Neutrophil (primary cell): ENCODE results near the gene LRRC63.

ENCODE experiments used
- H3K27ac ChIP-seq: fragments of 200-600 bp; sonication (generic); 2 replicates; pipeline ENCODE4 v1.5.1; 2016; ENCODE audit warnings: mild to moderate bottlenecking, moderate library complexity
- H3K27me3 ChIP-seq: fragments of 200-600 bp; sonication (generic); 2 replicates; pipeline ENCODE4 v1.6.0; 2016; ENCODE audit warnings: mild to moderate bottlenecking
- H3K36me3 ChIP-seq: fragments of 200-600 bp; sonication (generic); 2 replicates; pipeline ENCODE4 v1.5.1; 2017
- H3K4me1 ChIP-seq, 2 experiments: fragments of 200-600 bp in 1 of 2; sonication (generic) in 1 of 2; 1 replicate in 1 of 2; 2 replicates in 1 of 2; pipeline versions ENCODE4 v1.5.1 to v1.6.1; 2013 to 2016; ENCODE audit warnings: low read depth in 1 of 2, low read length in 1 of 2, mild to moderate bottlenecking in 1 of 2, moderate library complexity in 1 of 2; ENCODE audit not compliant: control insufficient read depth in 1 of 2, insufficient read depth in 1 of 2
- H3K4me3 ChIP-seq, 2 experiments: fragments of 200-600 bp in 1 of 2; sonication (generic) in 1 of 2; 1 replicate in 1 of 2; 2 replicates in 1 of 2; pipeline ENCODE4 v1.5.1; 2013 to 2016; ENCODE audit warnings: low read depth in 1 of 2, low read length in 1 of 2, mild to moderate bottlenecking in 1 of 2, moderate library complexity in 1 of 2
- H3K9me3 ChIP-seq: fragments of 200-600 bp; sonication (generic); 2 replicates; pipeline ENCODE4 v1.5.1; 2016
- CTCF ChIP-seq: fragments of 200-600 bp; sonication (generic); IDR thresholded peaks from 2 replicates; pipeline ENCODE4 v1.5.1; 2016; ENCODE audit warnings: antibody characterized with exemption

The LRRC63 gene

GRCh38 chr13:46286972-46287371 is 75.2 kb downstream of the LRRC63 start:
- H3K4me3 ChIP-seq = no peak overlapping the region
- H3K36me3 ChIP-seq = no peaks in the 10 kb centered on the region
- no peak overlapping the region for H3K27ac ChIP-seq
- H3K9me3 ChIP-seq = no peaks in the 10 kb centered on the region
- H3K4me1 ChIP-seq = peaks cover 0 to 6% of the 10 kb centered on the region in 2 experiments
- no peaks in the 10 kb centered on the region for H3K27me3 ChIP-seq
- no peak for TF ChIP-seq CTCF

DNA sequence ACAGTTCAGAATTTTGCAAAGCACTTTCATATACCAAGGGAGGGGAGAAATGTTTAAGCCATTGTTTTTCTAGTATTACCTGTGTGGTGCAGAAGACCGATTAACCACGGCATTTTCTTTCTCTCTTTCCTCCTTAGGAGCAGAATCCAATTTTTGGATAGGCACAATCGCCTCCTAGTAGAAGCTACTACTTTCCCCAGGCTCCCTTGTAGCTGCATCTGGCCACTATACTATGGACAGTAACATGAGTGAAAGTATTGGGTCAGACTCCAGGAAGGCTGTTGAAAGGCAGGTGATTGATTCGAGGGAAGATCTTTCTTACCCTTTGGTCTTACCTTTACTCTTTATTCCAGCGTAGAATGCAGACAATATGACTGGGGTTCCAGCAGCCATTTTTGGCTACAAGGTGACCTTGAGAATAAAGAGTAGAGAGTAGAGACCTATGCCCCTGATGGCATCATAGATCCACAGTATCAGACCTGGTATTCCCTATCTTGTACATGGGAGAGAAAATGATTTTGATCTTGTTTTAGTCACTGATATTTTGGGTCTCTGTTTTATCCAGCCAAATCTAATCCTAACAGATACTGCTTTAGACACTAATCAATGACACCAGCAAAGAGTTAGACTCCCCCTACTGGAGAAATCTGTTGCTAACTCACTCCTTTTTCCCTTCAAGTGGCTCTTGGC is 77.0 kb downstream of the LRRC63 start:
- no peaks in the 10 kb centered on the region for H3K36me3 ChIP-seq
- no peak for TF ChIP-seq CTCF
- H3K27me3 ChIP-seq = no peaks in the 10 kb centered on the region

GRCh38 chr13:46289260-46289955 is 77.7 kb downstream of the LRRC63 start:
- Histone ChIP-seq H3K4me1 (peaks cover 11 to 19% of the 10 kb centered on the region in 2 experiments), H3K4me3 (no peak overlapping the region), H3K9me3 (no peaks in the 10 kb centered on the region), H3K27ac (no peak overlapping the region), H3K27me3 (no peaks in the 10 kb centered on the region), H3K36me3 (no peaks in the 10 kb centered on the region)
- TF ChIP-seq CTCF = no peak

More for the DNA sequence above, 77.0 kb downstream of the LRRC63 start:
- H3K4me3 ChIP-seq = no peak overlapping the region
- no peak overlapping the region for H3K27ac ChIP-seq
- peaks cover 4 to 12% of the 10 kb centered on the region in 2 experiments for H3K4me1 ChIP-seq
- H3K9me3 ChIP-seq = no peaks in the 10 kb centered on the region

DNA sequence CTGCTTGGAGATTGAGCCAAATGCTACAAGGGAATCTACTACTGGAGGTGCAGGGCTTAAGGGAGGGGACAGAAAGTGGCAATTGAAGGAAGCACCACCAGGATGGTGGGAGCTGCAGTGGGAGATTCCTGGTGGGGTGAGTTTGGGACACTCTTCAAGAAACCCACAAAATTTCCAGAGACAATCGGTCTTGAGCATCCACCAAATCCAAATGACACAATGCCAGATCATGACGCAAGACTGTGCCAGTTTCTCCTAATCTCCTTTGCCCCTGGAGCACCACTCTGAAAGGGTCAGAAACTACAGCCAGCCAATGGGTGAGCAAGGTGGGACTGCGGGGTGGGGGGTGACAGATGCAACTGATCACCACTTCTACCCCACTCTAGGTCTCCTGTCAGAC is 78.7 kb downstream of the LRRC63 start:
- Histone ChIP-seq H3K4me1 (peaks cover 22 to 29% of the 10 kb centered on the region in 2 experiments), H3K36me3 (no peaks in the 10 kb centered on the region), H3K4me3 (no peak overlapping the region), H3K27me3 (no peaks in the 10 kb centered on the region), H3K9me3 (no peaks in the 10 kb centered on the region), H3K27ac (no peak overlapping the region)
- no peak for TF ChIP-seq CTCF

DNA sequence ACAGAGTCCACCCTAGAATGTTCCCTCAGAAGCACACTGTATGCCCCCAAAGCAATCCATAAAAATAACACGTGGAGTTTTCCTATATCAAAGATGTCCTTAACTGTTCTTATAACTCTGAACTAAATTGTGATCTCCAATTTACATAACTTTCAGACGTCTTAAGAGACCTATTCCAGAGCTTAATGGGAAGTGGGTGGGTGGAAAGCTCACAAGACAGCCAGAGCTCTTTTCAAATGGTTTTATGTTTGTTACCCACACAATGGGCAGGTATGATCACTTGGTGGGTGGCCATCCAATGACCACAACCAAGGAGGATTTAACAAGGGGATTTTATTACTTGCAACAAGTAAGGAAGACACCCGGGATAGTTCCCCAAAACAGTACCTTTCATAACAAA is 81.7 kb downstream of the LRRC63 start:
- H3K36me3 ChIP-seq = no peaks in the 10 kb centered on the region
- no peak overlapping the region for H3K27ac ChIP-seq
- H3K27me3 ChIP-seq = no peaks in the 10 kb centered on the region
- peaks cover 48 to 59% of the 10 kb centered on the region in 2 experiments for H3K4me1 ChIP-seq
- TF ChIP-seq CTCF = no peak
- no peaks in the 10 kb centered on the region for H3K9me3 ChIP-seq
- no peak overlapping the region for H3K4me3 ChIP-seq
